Kasumi-1 (cell line): Measurements from ENCODE around the gene SPOCK1.

Experiments used
- DNase-seq, 2 experiments: peaks; one replicate each; lab custom pipeline; 2025; lab: John Stamatoyannopoulos, UW

Gene SPOCK1

GRCh38 chr5:137026296-137026695 lies 472.8 kb downstream of the SPOCK1 start:
- no peak for DNase-seq

- DNase-seq, result no peak
Measured at GRCh38 chr5:137024044-137024443, 475.1 kb downstream of the SPOCK1 start.

DNA sequence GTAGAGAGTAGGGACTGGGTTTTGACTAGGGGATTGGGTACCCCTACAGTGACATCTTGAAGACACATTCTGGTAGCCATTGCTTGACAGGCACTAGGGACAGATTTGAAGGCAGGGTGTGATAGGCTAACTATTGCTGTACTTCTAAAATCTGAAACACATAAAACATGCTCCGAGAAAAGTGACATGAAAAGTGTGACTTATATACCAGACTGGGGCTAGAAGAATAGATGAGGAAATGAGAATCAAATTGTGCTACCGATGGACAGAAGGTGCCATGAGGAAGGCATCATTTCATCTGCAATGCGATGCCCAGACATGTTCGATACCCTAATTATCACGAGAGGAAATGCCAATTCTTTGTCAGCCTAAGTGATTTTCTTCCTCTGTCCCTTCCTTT lies 475.8 kb downstream of the SPOCK1 start:
- no peak for DNase-seq

DNA sequence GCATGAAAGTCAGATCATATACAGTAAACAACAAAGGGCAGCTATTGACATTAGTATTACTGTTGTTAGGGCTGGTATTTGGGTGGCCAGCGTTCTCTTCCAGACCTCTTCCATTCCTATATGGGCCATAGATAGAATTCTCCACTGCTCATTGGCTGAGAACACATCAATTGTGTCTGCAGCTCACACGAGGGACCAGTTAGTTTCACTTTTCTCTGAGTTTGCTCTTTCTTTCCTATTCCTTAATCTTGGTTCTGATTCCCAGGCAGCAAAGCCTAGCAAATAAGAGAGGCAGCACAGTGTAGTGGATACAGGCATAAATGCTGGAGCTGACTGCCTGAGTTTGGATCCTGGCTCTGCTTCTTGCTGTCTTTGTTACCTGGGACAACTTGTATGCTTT lies 476.4 kb downstream of the SPOCK1 start:
- DNase-seq, result no peak

GRCh38 chr5:137022043-137022442 lies 477.1 kb downstream of the SPOCK1 start:
- DNase-seq, result no peak

- no peak for DNase-seq
Measured at GRCh38 chr5:137019229-137019628, 479.9 kb downstream of the SPOCK1 start.

- DNase-seq, result no peak
Measured at GRCh38 chr5:137016783-137017324, 482.3 kb downstream of the SPOCK1 start.

DNA sequence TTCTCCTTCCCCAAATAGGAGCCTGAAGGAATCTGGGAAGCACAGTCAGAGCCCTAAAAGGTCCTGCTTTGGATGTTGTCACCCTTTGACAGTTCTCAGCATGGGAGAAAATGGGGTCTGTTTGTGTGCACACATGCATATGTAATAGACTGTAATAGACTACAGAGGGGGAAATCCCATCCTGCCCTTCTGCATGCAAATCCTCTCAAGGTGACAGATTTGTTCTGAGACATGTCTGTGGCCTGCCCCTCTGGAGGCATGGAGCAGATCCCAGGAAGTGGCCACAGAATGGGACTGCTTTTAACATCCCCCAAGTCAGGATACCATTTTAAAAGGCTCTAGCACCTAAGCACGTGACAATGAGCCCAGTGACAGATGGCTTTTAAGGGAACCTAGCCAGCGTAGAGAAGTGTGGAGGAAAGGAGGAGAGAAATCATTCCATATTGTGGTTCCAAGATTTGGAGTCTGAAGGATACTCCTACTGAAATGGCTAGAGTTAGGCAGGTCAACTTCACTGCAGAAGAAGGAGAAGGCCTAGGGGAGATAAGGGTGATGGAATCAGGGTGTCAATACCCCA lies 483.5 kb downstream of the SPOCK1 start:
- DNase-seq, result no peak

DNA sequence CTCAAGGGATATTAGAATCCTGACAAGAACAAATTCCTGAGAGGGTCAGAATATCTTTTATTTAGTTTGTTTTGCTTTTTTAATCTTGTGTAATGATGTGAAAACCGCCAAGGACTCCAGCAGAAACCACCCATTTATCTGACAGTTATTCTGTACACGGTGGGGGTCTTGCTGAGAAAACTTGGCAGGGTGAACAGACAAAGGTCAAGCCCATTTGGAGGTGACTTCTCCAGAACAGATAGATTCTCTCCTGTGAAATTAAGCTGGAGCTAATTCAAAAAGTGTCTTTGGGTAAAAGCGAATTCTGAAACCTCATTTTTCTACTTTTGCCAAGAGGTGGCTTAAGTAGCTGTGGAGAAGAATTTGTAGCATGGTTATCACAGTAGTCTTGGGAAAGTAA lies 484.4 kb downstream of the SPOCK1 start:
- DNase-seq, result no peak

- no peak for DNase-seq
Measured at GRCh38 chr5:137010226-137010625, 488.9 kb downstream of the SPOCK1 start.

DNA sequence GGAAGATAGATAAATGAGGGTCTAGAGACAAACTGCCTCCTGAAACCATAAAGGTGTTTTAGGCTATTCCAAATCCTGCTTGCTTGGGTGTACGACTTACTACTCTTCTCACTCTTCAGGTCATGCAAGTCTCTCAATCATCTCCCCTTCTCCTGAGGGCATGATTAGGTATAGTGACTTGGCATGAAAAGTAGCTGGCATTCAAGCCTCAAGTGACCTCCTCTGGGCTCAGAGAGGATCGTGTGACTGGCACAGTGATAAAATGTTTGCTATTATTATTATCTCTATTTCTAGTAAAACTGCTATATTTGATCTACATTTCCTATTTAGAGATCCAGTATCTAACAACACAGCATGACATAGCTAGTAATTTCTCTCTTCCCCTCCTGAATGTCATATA lies 494.8 kb downstream of the SPOCK1 start:
- no peak for DNase-seq

DNA sequence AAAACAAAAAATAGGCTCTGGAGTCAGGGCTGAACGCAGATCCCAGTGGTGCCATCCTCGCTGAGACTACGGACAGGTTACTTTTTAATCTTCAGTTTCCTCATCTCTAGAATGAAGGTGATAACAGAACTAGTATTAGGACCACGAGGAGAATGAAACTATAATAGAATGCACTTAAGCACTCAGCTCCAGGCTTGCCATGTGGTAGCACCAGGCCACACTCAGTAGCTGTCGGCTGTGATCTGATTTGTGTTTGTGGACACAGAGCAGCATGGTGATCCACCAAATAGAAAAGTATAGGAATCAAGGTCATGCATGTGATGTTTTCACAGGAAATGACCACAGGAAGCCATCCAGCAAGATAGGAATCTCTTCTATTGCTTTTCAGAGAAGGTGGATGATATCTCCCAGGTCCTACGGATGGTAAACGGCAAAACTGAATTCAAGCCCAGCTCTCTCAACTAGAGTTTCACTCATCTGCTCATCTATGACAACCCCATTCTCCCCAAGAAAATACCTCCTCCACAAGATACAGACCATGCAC lies 498.0 kb downstream of the SPOCK1 start:
- DNase-seq, result no peak

DNA sequence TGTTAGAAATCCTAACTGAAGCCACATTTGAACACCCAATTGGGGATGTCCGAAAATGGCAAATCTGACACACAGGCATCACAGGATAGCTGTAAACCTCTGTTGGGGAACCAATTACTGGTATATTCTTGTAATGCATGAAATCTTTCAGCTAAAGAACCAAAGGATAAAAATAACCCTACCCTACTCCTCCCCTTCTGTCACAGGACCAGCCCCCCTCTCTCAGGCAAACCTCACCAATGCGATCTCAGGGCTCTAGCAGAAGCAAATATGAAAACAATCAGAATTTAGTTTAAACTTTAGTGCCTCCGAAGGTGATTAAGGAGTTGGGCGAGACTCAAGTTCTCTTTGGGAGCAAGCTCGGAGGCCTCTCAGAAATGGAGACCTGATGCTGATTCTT lies 499.3 kb downstream of the SPOCK1 start:
- DNase-seq, result no peak

DNA sequence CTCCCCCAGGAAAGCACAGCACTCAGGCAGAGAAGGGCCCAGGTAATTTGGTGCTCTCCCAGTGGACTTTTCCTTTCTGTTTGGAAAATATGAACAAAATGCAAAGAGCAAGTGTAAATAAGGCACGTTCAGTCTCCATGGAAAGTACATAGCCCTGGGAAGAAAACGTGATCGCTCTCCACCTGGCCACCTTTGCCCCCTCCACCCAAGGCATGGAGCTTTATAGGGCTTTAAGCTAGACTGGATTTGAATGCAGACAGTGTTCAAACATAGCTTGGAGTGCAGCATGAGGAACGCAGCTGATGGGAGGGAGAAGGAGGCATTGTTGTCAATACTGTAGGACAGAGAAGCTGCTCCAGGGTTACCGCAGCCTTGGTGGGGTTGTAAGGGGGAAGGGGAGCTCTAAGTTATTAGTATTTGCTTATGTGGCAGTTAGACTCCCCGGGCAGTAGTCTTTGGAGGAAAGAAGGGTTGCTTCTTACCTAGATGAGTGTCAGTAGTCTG lies 500.2 kb downstream of the SPOCK1 start:
- DNase-seq, result no peak

- no peak for DNase-seq
Measured at GRCh38 chr5:136994154-136994553, 505.0 kb downstream of the SPOCK1 start.

GRCh38 chr5:136992796-136993489 lies 506.2 kb downstream of the SPOCK1 start:
- DNase-seq, result no peak

- DNase-seq, result no peak
Measured at GRCh38 chr5:136985785-136986475, 513.2 kb downstream of the SPOCK1 start.

- DNase-seq, result no peak
Measured at GRCh38 chr5:136984772-136985446, 514.2 kb downstream of the SPOCK1 start.

GRCh38 chr5:136981936-136982335 lies 517.2 kb downstream of the SPOCK1 start:
- DNase-seq, result no peak

DNA sequence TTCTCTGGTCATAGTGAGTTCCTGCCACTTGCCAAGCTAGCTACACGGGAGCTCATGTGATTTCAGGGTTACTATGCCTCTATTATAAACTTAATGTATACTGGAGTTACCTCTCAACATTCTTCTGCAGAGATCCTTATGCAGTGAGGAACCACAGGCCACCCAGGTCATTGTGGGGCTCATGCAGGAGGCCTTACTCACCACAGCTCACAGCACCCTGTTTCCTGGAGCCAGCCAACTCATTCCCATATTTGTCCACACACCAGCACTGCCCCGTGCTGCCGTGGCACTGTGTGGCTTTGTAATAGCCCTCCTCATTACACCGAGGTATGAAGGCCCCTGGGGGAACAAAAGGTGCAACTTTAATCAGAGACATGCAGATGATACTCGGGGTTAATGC lies 520.0 kb downstream of the SPOCK1 start:
- no peak for DNase-seq

GRCh38 chr5:136963504-136963903 lies 535.6 kb downstream of the SPOCK1 start:
- no peak for DNase-seq

DNA sequence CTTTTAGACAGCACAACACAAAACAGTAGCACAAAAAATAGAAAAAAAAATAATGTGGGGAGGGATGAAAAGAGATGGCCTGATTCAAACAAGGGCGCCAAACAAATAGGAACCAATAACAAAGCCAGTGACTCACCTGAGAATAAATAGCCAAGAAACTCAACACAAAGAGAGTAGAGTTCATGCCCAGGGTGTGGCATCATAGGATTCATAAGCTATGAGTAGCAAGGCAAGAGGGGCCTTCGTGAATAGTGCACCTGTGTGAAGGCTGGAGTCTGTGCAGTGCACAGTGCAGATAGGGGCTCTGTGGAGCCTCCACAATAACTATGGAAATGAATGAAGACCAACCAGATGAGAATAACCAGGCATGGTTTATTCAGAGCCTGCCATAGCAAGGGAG lies 541.7 kb downstream of the SPOCK1 start:
- no peak for DNase-seq
